M059J (cell line): Measurements from ENCODE around the gene PRPS1. TPM values are rescaled to one million over a fixed set of nuclear protein-coding genes. Genes with fewer than 3 reads are reported as not detected.

Source experiments
- total RNA-seq: library from RNA; depleted of rRNA; stranded (reverse); fragments of >200 nt; shearing (Covaris generic); gene quantifications from 2 replicates; pipeline ENCODE4 v1.2.3, GENCODE V29; 2014; rRNA removed

The PRPS1 gene
- total RNA-seq, 1 experiment from 2014 or later = 159 TPM

Other genes with a start within 250 kb of the PRPS1 start
- gene FRMPD3, start 178.9 kb upstream of the PRPS1 start, total RNA-seq = 0.05 TPM in 1 of 2 replicates, not detected in the other
- gene TSC22D3, start 147.3 kb downstream of the PRPS1 start, total RNA-seq = 36.8 and 44.6 TPM in 2 replicates
- gene NCBP2L, start 149.2 kb downstream of the PRPS1 start, total RNA-seq = not detected in 2 replicates
- 9.7 and 12.2 TPM in 2 replicates for gene MID2, start 197.4 kb downstream of the PRPS1 start, total RNA-seq